HG02588 (cell line): ENCODE measurements around the gene SLC25A17.
A peak's percentile ranks its signal among the peaks of the same experiment; 100 is the strongest.
"Not testable (repeated sequence)": the region's sequence is repeated elsewhere in the genome, so short reads cannot be mapped to it uniquely, and the experiment has no call there.

ENCODE experiments used
- ATAC-seq: cut with Tn5 transposase; IDR thresholded peaks from one replicate; pipeline ENCODE4 v1.9.1; 2021; ENCODE audit warnings: mild to moderate bottlenecking, moderate library complexity; ENCODE audit not compliant: unreplicated experiment

Gene SLC25A17

GRCh38 chr22:40819599-40820140 is 524 bp upstream of the SLC25A17 start:
- ATAC-seq, result no peak

GRCh38 chr22:40818192-40818746 is 877 bp downstream of the SLC25A17 start:
- ATAC-seq, result peak; percentile 6

GRCh38 chr22:40817737-40818136 is 1.4 kb downstream of the SLC25A17 start:
- no peak for ATAC-seq

- ATAC-seq, result no peak
Observed at GRCh38 chr22:40813912-40814315, 5.2 kb downstream of the SLC25A17 start.

GRCh38 chr22:40808018-40808841 is 10.9 kb downstream of the SLC25A17 start:
- ATAC-seq, result no peak

GRCh38 chr22:40806711-40807110 is 12.4 kb downstream of the SLC25A17 start:
- no peak for ATAC-seq

GRCh38 chr22:40805699-40806203 is 13.4 kb downstream of the SLC25A17 start:
- no peak for ATAC-seq

DNA sequence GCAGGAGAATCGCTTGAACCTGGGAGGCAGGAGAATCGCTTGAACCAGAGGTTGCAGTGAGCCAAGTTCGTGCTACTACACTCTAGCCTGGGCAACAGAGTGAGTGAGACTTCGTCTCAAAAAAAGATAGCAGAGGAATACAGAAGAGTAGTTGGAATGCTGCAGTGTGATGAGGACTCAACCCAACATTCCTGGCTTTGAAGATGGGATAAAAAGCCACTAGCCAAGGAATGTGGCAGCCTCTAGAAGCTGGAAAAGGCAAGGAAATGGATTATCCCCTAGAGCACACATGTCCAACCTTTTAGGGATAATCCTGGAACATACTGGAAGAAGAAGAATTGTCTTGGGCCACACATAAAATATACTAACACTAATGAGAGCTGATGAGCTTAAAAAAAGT is 13.9 kb downstream of the SLC25A17 start:
- no peak for ATAC-seq

DNA sequence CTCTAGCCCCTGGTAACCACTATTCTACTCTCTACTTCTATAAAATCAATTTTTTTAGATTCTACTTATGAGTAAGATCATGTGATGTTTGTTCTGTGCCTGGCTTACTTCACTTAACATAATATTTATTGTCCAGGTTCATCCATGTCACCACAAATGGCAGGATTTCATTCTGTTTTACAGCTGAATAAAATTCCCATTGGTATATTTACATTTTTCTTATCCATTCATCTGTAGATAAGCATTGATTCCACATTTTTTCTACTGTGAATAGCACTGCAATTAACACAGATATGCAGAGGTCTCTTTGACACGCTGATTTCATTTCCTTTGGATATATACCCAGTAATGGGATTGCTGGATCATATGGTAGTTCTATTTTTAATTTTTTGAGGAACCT is 15.8 kb downstream of the SLC25A17 start:
- no peak for ATAC-seq

GRCh38 chr22:40799008-40799407 is 20.1 kb downstream of the SLC25A17 start:
- no peak for ATAC-seq

DNA sequence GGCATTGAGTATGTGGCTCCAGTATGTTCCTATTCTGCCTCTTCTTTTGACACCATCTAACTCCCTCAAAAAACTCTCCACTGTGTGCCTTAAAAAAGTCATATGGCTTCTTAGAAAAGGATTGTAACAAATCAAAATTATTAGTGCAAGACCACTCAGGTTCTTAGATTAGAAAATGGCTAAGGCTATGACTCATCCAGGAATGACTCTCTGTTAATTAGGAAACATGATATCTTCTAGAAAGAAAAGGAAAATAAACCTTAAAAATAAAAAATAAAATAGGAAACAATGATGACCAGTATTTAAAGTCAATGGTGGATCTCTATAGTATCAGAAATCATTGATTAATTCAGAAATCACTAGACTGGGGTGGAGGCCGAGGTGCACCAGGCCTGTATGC is 21.7 kb downstream of the SLC25A17 start:
- ATAC-seq, result no peak

GRCh38 chr22:40792451-40792850 is 26.7 kb downstream of the SLC25A17 start:
- ATAC-seq, result no peak

- no peak for ATAC-seq
Observed at GRCh38 chr22:40791241-40791640, 27.9 kb downstream of the SLC25A17 start.

GRCh38 chr22:40789131-40789530 is 30.0 kb downstream of the SLC25A17 start:
- ATAC-seq, result no peak

GRCh38 chr22:40782521-40782920 is 36.6 kb downstream of the SLC25A17 start:
- ATAC-seq, result no peak

DNA sequence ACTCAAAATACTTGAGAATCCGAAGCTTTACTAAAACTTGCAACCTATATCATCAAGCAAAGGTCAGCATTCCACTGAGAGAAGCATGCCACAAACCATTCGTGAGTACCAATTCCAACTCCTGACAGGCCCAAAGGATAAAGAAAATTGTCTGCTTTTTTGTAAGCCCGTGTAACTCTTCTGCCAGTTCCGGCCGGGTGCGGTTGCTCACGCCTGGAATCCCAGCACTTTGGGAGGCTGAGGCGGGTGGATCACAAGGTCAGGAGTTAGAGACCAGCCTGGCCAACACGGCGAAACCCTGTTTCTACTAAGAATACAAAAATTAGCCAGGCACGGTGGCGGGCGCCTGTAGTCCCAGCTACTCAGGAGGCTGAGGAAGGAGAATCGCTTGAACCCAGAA is 37.4 kb downstream of the SLC25A17 start:
- ATAC-seq, result not testable (repeated sequence)

DNA sequence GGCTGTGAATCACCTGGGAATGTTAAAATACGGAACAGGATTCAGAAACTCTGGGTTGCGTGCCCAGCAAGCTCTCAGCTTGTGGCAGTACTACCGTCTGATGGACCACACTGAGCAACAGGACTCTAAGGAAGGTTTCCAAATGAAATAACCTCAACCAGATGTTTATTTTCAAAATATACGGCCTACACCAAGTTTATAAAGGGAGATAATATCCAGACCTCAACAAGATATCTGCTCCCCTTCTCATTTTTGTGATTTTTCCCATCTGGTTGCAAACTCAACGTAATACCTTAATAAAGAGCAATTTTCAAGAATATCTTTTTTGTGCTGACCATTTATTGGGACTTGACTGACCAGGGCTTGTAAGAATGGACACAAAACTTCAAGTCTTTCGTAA is 49.4 kb downstream of the SLC25A17 start:
- ATAC-seq, result no peak

DNA sequence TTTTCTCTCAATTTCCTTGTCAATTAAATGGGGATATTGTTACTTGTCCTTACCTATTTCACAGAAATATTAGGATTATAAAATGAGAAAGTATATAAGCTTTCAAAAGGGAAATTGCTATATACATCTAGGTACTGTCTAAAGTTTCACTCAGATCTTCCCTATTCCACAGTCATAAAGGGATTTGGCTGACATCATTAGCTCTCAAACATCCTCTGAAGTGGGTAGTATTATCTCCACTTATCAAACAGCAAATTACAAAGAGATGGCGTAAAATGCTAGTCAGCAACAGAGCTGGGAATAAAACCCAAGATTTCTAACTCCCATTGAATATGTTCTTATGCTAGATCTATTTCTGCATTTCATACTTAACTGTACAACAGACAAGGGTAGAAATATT is 50.9 kb downstream of the SLC25A17 start:
- ATAC-seq, result no peak

DNA sequence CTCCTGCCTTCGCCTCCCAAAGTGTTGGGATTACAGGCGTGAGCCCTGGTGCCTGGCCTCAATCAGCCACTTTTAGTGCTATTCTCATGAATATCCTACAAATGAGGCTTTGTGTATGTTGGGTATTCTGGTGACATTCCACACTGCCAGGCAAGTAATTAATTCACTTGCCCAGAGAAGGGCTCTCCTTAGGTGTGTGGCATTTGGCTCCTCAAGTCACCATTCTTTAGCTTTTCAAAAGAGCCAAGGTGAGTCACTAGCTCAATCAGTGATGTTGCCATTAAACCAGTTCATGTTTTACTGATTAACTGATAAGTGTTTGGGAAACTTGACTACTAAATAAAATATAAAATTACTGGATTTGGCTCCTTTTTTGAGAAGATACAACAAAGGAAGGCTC is 52.2 kb downstream of the SLC25A17 start:
- no peak for ATAC-seq

DNA sequence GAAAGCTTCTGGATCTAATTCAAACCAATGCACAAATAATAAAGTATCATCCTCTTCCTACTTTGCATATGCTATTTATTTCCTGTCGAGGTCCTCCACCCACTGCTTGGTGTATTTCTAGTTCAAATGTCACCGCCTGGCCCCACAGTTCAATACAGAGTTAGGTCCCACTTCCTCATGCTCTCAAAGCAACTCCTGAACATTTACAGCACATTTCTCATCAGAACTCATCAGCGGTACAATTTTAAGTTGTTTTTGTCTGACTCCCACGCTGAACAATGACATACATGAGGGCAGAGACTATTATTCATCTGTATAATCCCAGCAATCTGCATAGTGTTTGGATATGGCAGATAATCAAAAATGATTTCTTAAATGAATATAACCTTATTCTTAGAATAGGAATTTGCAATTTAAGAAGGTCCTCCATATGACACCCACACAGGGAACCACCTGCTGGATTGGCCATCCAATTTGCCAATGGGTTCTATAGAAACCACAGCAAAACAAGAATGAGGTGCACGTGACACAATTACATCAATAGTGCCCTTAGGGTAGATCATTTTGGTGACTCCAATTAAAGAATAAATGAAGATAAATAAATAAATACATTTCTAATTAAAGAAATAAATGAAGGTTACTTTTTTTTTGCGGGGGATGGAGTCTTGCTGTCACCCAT is 54.2 kb downstream of the SLC25A17 start:
- ATAC-seq, result no peak

- no peak for ATAC-seq
Observed at GRCh38 chr22:40759294-40759840, 59.8 kb downstream of the SLC25A17 start.
